ENCODE measurements around the gene ABCC12. TPM values are rescaled to one million over a fixed set of nuclear protein-coding genes. Genes with fewer than 3 reads are reported as not detected.

The ABCC12 gene
- total RNA-seq, 1 experiment from 2014 or later, result not detected

- Mint-ChIP-seq H3K9me3 (peaks cover 11% of the 10 kb centered on the region), H3K36me3 (no peaks in the 10 kb centered on the region), H3K27ac (no peak overlapping the region; the same call in 1 of the 2 replicates), H3K27me3 (ENCODE audit: low read depth) (no peaks in the 10 kb centered on the region), H3K4me1 (peaks cover 24% of the 10 kb centered on the region), H3K4me3 (no peak overlapping the region)
- ChIA-PET CTCF (interaction anchor here (0.6 to 2.5 kb wide), 7 partner anchors 77 to 1492 kb away, joined by 3 to 12 read pairs (median 4); no protein-coding TSS in a partner anchor), POLR2A (no interaction called here)
- no peak for TF ChIP-seq ATF1 (CRISPR knock-in tag; IDR thresholded peaks at IDR 0.05)
- TF ChIP-seq, protein P1, sequence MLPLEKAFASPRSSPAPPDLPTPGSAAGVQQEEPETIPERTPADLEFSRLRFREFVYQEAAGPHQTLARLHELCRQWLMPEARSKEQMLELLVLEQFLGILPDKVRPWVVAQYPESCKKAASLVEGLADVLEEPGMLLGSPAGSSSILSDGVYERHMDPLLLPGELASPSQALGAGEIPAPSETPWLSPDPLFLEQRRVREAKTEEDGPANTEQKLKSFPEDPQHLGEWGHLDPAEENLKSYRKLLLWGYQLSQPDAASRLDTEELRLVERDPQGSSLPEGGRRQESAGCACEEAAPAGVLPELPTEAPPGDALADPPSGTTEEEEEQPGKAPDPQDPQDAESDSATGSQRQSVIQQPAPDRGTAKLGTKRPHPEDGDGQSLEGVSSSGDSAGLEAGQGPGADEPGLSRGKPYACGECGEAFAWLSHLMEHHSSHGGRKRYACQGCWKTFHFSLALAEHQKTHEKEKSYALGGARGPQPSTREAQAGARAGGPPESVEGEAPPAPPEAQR (CRISPR knock-in tag; IDR thresholded peaks at IDR 0.05), result no peak
- 0 out of 2 replicates have a peak, but pooled peaks have one; percentile 19 for TF ChIP-seq GABPB1 (CRISPR knock-in tag; IDR thresholded peaks at IDR 0.05)
- TF ChIP-seq ERG (CRISPR knock-in tag; IDR thresholded peaks at IDR 0.05), result no peak
- DNase-seq (ENCODE audit: low spot score), result no peak
- ATAC-seq, result no peak
These were observed 10.3 kb upstream of the ABCC12 start for GRCh38 chr16:48165961-48166578.

DNA sequence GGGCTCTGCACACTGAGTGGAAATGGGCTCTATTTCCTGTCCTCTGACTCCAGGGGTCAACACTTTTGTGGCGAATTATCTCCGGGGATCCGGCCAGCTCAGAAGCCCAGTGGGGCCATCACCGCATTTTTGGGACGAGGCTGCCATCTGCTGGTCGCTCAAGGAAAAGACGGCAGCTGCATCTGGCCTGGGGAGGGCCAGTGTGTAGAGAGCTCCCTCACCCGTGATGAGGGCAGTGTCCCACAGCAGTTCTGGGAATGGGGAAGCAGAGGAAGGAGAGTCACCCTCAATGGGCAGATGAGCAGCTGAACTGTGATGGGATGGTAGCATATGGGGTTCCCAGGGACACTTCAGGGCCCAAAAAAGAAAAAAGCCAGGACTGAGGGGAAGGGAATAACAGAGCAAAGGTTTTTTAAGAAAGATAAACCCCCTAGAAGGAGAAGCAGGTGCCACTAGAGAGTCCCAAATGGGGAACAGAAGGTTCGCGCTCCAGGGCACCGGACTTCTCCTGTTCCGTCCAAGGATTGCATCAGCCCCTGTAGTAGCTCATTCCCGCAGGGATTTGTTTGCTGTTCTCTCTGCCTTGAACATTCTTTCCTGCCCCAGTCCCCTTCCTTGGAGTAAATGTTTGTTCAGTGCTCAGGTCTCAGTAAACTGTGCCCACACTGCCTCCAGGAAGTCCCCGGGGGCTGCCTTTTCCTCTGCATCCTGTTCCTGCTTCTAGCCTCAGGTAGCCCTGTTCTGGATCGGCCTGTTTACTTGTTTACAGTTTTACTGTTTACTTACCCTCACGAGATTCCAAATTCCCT lies 9.3 kb upstream of the ABCC12 start:
- no peak overlapping the region; the same call in 1 of the 2 replicates for H3K4me3 Mint-ChIP-seq
- CTCF ChIA-PET, result interaction anchor here (0.6 to 2.5 kb wide), 61 partner anchors 8 to 1311 kb away, joined by 3 to 31 read pairs (median 4); partner anchors contain the start of genes ABCC12, ITFG1, NETO2 and PHKB
- peaks cover 4% of the 10 kb centered on the region; the same call in 1 of the 2 replicates for H3K9me3 Mint-ChIP-seq

GRCh38 chr16:48162839-48163410 lies 7.1 kb upstream of the ABCC12 start:
- no peaks in the 10 kb centered on the region for H3K9me3 Mint-ChIP-seq
- ChIA-PET POLR2A (no interaction called here), CTCF (no interaction called here)
- no peak for TF ChIP-seq SMAD3 (CRISPR knock-in tag; IDR thresholded peaks at IDR 0.05; ENCODE audit: borderline replicate concordance)
- TF ChIP-seq USF2 (CRISPR knock-in tag; IDR thresholded peaks at IDR 0.05), result no peak
- no peak for TF ChIP-seq MAX (CRISPR knock-in tag; IDR thresholded peaks at IDR 0.05)
- no peak for TF ChIP-seq ATF3 (CRISPR knock-in tag; conservative IDR thresholded peaks at IDR 0.05)
- TF ChIP-seq, protein P2, sequence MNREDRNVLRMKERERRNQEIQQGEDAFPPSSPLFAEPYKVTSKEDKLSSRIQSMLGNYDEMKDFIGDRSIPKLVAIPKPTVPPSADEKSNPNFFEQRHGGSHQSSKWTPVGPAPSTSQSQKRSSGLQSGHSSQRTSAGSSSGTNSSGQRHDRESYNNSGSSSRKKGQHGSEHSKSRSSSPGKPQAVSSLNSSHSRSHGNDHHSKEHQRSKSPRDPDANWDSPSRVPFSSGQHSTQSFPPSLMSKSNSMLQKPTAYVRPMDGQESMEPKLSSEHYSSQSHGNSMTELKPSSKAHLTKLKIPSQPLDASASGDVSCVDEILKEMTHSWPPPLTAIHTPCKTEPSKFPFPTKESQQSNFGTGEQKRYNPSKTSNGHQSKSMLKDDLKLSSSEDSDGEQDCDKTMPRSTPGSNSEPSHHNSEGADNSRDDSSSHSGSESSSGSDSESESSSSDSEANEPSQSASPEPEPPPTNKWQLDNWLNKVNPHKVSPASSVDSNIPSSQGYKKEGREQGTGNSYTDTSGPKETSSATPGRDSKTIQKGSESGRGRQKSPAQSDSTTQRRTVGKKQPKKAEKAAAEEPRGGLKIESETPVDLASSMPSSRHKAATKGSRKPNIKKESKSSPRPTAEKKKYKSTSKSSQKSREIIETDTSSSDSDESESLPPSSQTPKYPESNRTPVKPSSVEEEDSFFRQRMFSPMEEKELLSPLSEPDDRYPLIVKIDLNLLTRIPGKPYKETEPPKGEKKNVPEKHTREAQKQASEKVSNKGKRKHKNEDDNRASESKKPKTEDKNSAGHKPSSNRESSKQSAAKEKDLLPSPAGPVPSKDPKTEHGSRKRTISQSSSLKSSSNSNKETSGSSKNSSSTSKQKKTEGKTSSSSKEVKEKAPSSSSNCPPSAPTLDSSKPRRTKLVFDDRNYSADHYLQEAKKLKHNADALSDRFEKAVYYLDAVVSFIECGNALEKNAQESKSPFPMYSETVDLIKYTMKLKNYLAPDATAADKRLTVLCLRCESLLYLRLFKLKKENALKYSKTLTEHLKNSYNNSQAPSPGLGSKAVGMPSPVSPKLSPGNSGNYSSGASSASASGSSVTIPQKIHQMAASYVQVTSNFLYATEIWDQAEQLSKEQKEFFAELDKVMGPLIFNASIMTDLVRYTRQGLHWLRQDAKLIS (CRISPR knock-in tag; IDR thresholded peaks at IDR 0.05; ENCODE audit: borderline replicate concordance), result no peak
- no peak for TF ChIP-seq EMX1 (CRISPR knock-in tag; IDR thresholded peaks at IDR 0.05)
- TF ChIP-seq TCF7 (CRISPR knock-in tag; IDR thresholded peaks at IDR 0.05; ENCODE audit: low read depth), result no peak
- TF ChIP-seq, protein P3, sequence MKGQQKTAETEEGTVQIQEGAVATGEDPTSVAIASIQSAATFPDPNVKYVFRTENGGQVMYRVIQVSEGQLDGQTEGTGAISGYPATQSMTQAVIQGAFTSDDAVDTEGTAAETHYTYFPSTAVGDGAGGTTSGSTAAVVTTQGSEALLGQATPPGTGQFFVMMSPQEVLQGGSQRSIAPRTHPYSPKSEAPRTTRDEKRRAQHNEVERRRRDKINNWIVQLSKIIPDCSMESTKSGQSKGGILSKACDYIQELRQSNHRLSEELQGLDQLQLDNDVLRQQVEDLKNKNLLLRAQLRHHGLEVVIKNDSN (CRISPR knock-in tag; IDR thresholded peaks at IDR 0.05), result no peak

More for the DNA sequence above, 9.3 kb upstream of the ABCC12 start:
- Mint-ChIP-seq H3K36me3 (no peaks in the 10 kb centered on the region), H3K4me1 (peaks cover 26% of the 10 kb centered on the region), H3K27ac (peak overlapping the region; percentile 91; the same call in 1 of the 2 replicates), H3K27me3 (ENCODE audit: low read depth) (no peaks in the 10 kb centered on the region)
- ATAC-seq (peak; percentile 95), DNase-seq (ENCODE audit: low spot score) (peak; percentile 86)
- POLR2A ChIA-PET, result no interaction called here
- TF ChIP-seq ZNF423 (CRISPR knock-in tag; IDR thresholded peaks at IDR 0.05) (peak; percentile 65), GABPB1 (CRISPR knock-in tag; IDR thresholded peaks at IDR 0.05) (peak; percentile 99), ZNF219 (CRISPR knock-in tag; IDR thresholded peaks at IDR 0.05; ENCODE audit: borderline replicate concordance) (no peak), TEAD1 (CRISPR knock-in tag; IDR thresholded peaks at IDR 0.05) (0 out of 2 replicates have a peak, but pooled peaks have one; percentile 17), SP1 (CRISPR knock-in tag; conservative IDR thresholded peaks at IDR 0.05) (no peak), NFATC4 (CRISPR knock-in tag; IDR thresholded peaks at IDR 0.05) (no peak), ZBTB21 (CRISPR knock-in tag; IDR thresholded peaks at IDR 0.05; ENCODE audit: borderline replicate concordance) (no peak), ZNF671 (CRISPR knock-in tag; IDR thresholded peaks at IDR 0.05) (no peak)
- TF ChIP-seq, protein P4, sequence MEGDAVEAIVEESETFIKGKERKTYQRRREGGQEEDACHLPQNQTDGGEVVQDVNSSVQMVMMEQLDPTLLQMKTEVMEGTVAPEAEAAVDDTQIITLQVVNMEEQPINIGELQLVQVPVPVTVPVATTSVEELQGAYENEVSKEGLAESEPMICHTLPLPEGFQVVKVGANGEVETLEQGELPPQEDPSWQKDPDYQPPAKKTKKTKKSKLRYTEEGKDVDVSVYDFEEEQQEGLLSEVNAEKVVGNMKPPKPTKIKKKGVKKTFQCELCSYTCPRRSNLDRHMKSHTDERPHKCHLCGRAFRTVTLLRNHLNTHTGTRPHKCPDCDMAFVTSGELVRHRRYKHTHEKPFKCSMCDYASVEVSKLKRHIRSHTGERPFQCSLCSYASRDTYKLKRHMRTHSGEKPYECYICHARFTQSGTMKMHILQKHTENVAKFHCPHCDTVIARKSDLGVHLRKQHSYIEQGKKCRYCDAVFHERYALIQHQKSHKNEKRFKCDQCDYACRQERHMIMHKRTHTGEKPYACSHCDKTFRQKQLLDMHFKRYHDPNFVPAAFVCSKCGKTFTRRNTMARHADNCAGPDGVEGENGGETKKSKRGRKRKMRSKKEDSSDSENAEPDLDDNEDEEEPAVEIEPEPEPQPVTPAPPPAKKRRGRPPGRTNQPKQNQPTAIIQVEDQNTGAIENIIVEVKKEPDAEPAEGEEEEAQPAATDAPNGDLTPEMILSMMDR (IDR thresholded peaks at IDR 0.05), result peak; percentile 81

More at GRCh38 chr16:48162839-48163410, 7.1 kb upstream of the ABCC12 start:
- Mint-ChIP-seq H3K36me3 (no peaks in the 10 kb centered on the region), H3K27me3 (ENCODE audit: low read depth) (0 out of 2 replicates have a peak, but pooled peaks cover 3% of the 10 kb centered on the region), H3K4me3 (no peak overlapping the region), H3K27ac (no peak overlapping the region), H3K4me1 (peaks cover 26% of the 10 kb centered on the region)
- no peak for DNase-seq (ENCODE audit: low spot score)
- ATAC-seq, result no peak
